Activated CD8-positive, alpha-beta memory T cell treated with anti-CD3 and anti-CD28 coated beads, Interleukin-2, amount 50 U/mL, for 1 hour (primary cell): ENCODE results near the gene PITX1.

ENCODE experiments used
- DNase-seq: peaks from one replicate; pipeline ENCODE4 v3.0.0-alpha.2; 2020; ENCODE audit errors: extremely low read depth

Gene PITX1

DNA sequence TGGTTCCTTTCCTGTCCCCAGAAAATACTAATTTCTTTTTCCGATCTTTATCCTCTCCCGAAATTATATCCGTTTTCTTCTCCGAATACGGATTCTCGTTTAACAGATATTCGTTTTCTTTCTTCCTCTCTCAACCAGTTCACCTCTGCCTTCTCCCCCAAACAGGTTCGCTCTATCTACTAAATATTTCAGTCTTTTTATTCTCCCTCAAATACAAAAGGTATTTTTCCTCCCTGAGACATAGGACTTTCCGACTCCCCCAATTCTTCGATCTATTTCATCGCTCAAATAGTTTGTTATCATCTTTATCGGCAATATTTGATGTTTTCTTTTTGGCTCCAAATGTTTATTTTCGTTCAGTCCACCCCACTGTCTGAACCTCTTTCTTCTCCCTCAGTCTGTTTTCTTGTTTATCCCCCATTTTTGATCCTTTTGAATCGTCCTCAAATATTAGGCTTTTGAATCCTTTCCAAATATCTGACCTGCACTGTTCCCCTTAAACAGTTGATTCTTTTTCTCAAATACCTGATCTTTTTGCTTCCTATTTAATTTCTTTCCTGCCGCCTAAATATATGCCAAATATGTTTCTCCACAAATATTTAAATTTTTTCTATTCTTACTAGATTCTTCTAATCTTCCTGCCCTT lies 4.4 kb downstream of the PITX1 start:
- DNase-seq = no peak

- no peak for DNase-seq
Measured at GRCh38 chr5:135028791-135029476, 5.1 kb downstream of the PITX1 start.

DNA sequence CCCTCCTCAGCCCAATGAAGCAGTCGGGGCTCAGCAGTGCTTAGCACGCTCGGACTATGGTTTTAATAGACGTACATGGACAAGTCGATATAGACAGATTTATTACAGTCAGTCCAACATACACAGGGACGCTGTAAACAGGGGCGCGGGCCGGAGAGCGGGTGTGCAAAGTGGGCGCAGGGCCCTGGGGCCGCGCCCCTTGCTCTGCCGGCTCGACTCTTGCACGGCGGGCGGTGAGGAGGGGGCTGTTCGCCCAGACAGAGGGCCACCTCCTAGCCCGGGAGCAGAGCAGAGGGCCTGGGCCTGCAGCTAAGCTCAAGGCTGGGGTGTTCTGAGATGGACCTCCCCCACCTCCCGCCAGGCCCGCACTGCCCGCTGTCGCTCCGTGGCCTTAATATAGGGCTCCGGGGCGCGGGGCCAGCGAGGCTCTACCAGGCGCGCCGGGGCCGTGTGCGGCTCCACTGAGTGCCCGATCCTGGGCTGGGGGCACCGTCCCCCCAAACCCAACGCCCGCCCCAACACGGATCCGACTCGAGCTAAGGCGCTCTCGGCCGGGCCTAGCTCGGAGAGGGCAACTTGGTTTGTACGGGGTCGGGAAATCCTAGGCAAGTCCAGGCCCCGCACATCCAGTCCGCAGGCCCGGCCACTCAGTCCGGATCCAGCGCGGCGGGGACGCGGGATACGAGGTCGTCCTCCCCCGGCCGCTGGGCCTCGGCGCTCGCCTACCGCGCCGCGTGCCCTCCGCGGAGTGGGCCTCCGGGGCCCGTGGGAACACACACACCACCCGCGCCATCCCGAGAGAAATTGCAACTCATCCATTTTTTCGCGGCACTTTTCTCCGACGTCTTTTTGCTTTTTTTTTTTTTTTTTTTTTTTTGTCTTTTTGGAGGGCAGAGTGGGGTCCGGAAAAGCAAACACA lies 6.1 kb downstream of the PITX1 start:
- DNase-seq = no peak

- no peak for DNase-seq
Measured at GRCh38 chr5:135027266-135027696, 6.7 kb downstream of the PITX1 start.

DNA sequence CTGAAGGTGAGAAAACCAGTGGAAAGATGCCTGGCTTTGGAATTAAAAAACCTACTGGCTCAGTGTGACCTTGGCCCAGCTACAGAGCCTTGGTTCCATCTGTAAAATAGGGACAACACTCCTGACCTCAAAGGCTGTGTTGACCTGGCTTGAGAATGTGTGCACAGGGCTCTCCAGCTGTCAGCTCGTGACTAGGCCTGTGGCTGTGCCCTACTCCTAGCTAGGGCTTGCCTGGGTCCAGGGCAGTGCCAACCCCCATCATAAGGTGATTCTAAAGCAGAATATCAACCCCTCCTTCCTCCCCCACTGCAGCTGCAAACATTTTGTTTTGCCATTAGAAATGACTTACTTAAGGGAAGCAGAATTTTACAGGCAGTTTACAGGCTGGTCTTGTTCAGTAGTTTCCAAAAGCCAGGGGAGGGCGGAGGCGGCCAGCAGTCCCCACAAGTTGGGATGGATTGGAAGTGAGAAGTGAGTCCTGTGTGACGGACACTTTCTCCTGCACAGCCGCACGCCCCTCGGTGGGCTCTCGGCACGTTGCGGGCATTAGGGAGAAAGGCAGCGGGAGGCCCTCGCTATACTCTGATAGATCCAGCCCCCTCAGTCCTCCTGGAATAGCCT lies 7.3 kb downstream of the PITX1 start:
- no peak for DNase-seq

DNA sequence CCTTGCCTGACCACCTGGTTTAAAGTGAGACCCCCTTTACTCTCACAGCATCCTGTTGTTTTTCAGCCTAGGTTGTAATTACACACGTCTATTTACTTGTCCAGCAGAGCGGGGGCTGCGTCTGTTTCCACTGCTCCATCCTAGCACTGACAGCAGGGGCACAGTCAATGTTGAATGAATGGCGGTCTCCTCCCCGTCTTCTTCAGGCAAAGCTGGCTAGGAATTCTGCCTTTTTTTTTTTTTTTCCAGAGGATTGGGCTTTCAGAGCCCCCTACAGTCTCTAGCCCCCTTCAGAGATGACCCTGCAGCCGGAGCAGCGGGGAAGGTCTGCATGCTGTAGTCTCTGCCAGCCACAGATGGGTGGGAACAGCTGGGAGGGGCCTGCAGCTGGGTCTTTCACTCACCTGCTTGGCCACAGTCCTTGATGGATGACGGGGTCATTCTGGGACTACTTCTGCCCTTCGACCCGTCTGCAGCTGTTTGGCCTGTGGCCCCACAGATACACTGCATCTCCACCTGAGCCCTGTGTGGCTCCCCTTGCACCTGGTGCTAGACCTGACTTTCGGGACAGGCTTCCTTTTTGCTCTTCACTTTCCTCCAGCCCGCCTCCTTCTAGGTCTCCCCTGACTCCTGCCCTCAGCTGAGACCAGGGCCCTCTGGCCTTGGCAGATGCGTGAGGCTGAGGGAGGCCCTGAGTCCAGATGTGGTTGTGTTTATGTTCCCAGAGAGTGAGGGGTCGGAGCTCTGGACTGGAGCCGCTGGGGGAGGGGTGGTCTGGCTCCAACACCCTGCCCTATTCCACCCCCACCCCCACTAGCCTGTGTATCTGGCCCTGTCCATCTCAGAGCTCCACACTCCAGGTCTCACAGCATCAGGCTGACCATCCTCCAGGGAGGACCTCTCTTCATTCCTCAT lies 8.0 kb downstream of the PITX1 start:
- no peak for DNase-seq

GRCh38 chr5:135024956-135025729 lies 8.9 kb downstream of the PITX1 start:
- no peak for DNase-seq

- DNase-seq = no peak
Measured at GRCh38 chr5:135020111-135020895, 13.7 kb downstream of the PITX1 start.

GRCh38 chr5:135019314-135019713 lies 14.7 kb downstream of the PITX1 start:
- no peak for DNase-seq

- no peak for DNase-seq
Measured at GRCh38 chr5:135018457-135018856, 15.6 kb downstream of the PITX1 start.

DNA sequence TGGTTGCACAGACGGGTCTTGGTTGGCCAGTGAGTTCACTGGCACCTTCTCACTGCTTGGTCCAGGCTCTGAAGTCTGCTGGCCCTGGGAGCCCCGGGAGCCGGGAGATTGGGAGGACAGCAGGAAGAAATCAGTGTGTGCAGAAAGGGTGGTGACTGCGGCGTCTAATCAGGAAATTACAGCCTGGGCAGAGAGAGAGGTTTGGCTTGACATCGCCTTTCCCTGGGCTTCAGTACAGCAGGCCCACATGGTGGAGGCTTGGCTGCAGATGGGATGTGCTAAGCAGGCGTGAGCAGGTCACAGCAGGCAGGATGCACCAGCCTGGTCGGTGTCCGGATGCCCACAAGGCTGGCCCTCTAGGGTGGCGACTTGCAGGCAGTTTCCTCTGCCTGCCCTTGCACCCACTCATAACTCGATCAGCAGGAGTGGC lies 17.2 kb downstream of the PITX1 start:
- DNase-seq = no peak

- DNase-seq = no peak
Measured at GRCh38 chr5:135015942-135016341, 18.1 kb downstream of the PITX1 start.

DNA sequence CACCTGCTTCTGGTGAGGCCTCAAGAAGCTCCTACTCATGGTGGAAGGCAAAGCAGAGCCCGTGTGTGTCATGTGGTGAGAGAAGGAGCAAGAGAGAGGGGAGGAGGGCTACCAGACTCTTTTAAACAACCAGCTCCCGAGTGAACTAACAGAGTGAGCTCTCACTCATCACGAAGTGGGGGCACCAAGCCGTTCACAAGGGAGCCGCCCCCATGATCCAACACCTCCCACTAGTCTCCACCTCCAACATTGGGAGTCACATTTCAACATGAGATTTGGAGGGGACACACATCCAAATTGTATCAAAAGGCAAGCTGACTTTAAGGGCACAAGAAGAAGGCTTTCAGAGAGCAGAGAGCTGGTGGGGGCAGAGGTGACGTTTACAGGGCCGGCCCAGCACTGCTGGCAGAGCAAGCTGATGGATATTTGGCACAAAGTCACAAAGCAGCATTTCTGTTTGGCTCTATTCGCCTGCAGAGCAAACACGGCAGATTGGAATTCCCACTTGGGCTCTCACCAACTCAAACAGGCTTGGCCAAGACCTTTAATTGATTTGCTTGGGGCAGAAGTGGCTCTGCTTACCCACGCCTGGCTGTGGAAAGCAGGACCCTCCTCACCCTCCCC lies 20.0 kb downstream of the PITX1 start:
- no peak for DNase-seq

DNA sequence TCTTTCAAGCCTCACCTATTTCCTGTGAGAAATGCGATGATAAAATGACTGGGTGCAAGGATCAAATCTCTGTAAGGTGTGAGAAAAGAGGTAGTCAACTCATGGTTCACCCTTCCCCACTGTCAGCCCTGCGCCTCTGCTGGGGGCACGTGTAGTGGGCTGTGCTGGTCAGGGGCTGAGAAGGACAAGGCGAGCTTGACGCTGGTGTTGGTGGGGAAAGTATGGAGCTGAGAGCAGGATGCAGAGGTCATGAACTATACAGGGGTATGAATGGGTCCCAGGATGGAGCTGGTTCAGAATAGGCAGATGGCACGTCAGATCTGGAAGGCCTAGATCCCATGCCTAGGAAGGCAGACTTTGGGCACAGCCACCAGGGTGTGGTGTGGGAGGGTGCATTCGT lies 20.6 kb downstream of the PITX1 start:
- no peak for DNase-seq

- DNase-seq = no peak
Measured at GRCh38 chr5:135012951-135013391, 21.1 kb downstream of the PITX1 start.

- DNase-seq = no peak
Measured at GRCh38 chr5:135012033-135012588, 21.9 kb downstream of the PITX1 start.

DNA sequence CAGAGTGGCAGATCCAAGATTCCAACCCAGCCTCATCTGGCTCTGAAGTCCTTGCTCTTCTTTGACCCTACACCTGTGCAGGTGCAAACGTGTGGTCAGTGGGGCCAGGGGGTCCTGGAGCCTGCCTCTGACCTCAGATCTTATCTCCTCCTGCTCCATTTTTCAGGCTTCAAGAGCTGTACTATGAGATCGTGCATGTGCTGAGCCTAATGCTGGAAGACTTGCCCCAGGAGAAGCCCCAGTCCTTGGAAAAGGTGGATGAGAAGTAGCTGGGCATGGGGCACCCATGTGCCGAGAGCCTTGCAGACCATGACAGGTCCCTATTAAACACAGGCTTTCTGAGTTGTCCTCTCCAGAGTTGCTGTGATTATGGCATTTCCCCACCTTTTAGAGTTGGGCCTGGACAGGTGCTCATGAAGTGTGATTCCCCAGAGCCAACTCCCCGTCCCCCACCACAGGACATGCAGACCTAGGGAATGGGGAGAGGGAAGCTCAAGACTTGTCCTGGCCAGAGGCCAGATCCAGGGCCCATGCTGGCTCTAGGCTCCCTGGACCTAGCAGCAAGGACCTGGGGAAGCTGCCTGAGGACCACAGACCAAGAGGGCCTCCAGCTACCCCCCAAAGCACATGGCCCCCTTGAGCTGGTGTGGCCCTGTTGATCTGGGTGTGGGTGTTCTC lies 22.5 kb downstream of the PITX1 start:
- no peak for DNase-seq
